KOPT-K1 (cell line): ENCODE data around the gene GOLIM4.

Experiments
- H3K27ac ChIP-seq: fragments of 200-600 bp; sonication (generic); 2 replicates; pipeline ENCODE4 v1.5.1; 2016; ENCODE audit warnings: antibody characterized with exemption, mild to moderate bottlenecking, low read depth, low read length; ENCODE audit not compliant: poor library complexity, severe bottlenecking
- H3K36me3 ChIP-seq: fragments of 200-600 bp; sonication (generic); 2 replicates; pipeline ENCODE4 v1.5.1; 2017; ENCODE audit warnings: antibody characterized with exemption, mild to moderate bottlenecking, low read length, moderate library complexity; ENCODE audit not compliant: insufficient read depth
- H3K9me3 ChIP-seq: fragments of 200-600 bp; sonication (generic); 2 replicates; pipeline ENCODE4 v1.5.1; 2017; ENCODE audit warnings: antibody characterized with exemption, low read length, mild to moderate bottlenecking; ENCODE audit not compliant: insufficient read depth, poor library complexity, severe bottlenecking

The GOLIM4 gene

GRCh38 chr3:168049367-168049974, 46.3 kb downstream of the GOLIM4 start:
- no peaks in the 10 kb centered on the region for H3K9me3 ChIP-seq
- no peaks in the 10 kb centered on the region for H3K36me3 ChIP-seq
- H3K27ac ChIP-seq = no peak overlapping the region

DNA sequence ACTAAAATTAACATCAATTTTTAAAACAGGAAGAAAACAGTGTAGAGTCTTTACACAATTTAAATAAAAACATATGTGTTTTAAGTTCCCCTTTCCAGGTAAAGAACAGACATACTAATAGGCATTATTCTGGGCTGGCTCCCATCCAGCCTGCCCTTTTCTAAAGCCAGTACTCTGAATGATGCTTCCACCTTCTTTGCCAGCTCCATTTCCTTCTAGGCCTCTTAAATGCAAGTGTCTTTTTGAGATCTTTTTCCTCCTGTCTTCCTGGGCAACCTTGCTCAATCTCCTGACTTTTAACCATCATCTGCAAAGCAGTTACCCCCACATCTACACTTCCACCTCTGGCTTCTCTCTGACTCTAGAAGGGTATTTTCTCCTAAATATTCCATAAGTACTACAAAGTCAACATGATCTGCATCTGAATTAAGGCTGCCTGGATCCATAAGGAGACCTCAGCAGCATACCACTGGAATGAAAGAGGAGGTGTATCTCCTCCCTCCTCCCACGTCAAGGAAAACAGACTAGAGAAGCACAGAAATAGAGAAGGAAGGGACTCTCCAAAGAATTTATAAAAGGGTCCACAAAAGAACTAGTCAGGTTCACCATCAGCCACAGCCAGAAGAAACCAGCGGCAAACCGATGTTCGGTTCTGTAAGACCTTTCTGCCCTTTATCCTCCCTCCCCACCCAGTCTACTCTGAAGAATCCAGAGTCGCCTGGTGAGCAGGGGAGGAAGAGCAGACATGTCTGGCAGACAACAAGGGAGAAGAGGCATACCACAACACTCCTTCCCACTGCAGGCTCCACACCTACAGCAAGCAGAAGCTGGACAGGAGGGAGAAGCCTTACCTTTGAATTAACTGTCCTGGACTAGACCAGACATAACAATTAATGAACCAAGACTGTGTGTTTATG, 47.1 kb downstream of the GOLIM4 start:
- Histone ChIP-seq H3K36me3 (no peaks in the 10 kb centered on the region), H3K9me3 (no peaks in the 10 kb centered on the region), H3K27ac (no peak overlapping the region)

DNA sequence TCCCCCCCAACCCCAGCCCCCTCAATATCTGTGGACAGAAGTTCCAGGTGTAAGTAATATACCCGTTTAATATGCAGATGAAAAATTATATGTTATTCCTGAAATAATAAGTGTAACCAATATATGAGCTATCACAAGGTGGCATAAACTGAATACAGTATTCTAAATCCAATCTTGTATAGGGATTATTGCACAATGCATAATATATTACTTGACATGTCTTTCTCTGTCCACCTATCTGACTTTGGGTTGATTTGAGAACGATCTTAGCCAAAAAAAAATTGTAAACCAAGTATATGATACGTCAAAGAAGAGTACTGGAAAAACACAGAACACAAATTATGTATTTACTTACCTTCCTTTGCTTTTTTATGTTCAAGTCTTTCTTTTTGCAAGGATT, 47.8 kb downstream of the GOLIM4 start:
- Histone ChIP-seq H3K9me3 (no peaks in the 10 kb centered on the region), H3K36me3 (no peaks in the 10 kb centered on the region), H3K27ac (no peak overlapping the region)

- H3K27ac ChIP-seq = no peak overlapping the region
- H3K36me3 ChIP-seq = no peaks in the 10 kb centered on the region
- no peaks in the 10 kb centered on the region for H3K9me3 ChIP-seq
These were observed 48.4 kb downstream of the GOLIM4 start for GRCh38 chr3:168047190-168047795.

DNA sequence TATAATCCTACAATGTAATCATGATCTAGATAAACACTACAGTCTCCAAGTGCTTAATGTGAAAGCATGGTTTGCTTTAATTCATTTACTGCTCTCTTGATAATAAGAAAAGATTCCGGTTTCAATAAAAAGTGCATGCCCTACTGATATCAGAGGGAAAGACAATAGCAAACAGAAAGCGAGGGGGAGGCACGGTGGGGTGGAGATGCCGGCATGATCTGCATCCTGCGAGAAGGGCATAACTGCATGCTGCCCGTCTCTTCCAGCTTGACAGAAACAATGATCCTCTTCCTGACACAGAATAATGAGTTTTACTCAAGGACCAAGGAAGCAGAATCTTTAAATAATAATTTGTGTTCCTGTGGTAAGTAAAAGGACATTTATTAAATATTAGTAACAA, 51.7 kb downstream of the GOLIM4 start:
- no peaks in the 10 kb centered on the region for H3K36me3 ChIP-seq
- no peaks in the 10 kb centered on the region for H3K9me3 ChIP-seq
- no peak overlapping the region for H3K27ac ChIP-seq

DNA sequence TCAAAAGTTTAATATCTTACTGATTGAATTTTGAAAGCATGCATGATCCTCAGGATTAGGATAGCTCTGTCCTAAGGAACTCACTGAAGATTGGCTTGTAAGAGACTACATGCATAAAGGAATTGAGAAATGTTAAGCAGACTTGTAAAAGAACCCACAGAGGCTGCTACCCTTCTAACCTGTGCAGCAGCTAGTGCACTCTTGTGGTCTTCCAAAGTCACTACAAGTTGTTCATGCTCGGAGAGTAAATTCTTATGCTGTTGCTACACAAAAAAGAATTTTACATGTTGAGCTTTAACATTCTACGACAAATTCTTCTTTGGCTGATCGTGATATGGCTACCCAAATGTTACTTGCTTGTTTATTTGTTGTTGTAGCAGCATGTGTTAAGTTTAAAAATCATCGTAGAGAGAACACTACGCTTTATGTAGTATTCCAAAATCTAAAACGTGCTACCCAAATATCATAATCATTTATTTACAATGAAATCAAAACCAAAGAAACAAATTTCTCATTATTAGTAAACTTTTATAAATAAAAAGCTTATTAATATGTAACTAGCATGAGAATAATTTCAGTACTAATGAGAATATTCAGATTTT, 55.0 kb downstream of the GOLIM4 start:
- Histone ChIP-seq H3K9me3 (no peaks in the 10 kb centered on the region), H3K36me3 (no peaks in the 10 kb centered on the region)

DNA sequence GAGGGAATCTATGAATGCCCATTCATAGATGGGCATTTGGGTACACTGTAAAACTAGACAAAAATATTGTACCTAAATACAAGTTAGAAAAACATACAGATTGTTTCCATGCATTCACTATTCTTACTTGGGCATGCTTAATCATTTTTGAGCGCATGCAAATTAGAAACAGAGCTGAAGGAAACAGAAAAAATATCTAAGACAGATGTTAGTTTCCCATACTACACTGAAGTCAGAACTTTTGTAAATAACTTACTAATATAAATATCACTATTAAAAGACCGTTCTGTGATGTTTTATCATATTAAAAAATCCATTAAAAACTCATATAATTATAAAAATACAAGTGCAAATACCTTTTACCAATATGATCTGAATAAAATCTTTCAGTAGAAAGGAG, 58.7 kb downstream of the GOLIM4 start:
- Histone ChIP-seq H3K9me3 (no peaks in the 10 kb centered on the region), H3K27ac (no peak overlapping the region), H3K36me3 (no peaks in the 10 kb centered on the region)

More for the DNA sequence above, 55.0 kb downstream of the GOLIM4 start:
- no peak overlapping the region for H3K27ac ChIP-seq

GRCh38 chr3:168036619-168037018, 59.1 kb downstream of the GOLIM4 start:
- Histone ChIP-seq H3K36me3 (no peaks in the 10 kb centered on the region), H3K27ac (no peak overlapping the region), H3K9me3 (no peaks in the 10 kb centered on the region)

DNA sequence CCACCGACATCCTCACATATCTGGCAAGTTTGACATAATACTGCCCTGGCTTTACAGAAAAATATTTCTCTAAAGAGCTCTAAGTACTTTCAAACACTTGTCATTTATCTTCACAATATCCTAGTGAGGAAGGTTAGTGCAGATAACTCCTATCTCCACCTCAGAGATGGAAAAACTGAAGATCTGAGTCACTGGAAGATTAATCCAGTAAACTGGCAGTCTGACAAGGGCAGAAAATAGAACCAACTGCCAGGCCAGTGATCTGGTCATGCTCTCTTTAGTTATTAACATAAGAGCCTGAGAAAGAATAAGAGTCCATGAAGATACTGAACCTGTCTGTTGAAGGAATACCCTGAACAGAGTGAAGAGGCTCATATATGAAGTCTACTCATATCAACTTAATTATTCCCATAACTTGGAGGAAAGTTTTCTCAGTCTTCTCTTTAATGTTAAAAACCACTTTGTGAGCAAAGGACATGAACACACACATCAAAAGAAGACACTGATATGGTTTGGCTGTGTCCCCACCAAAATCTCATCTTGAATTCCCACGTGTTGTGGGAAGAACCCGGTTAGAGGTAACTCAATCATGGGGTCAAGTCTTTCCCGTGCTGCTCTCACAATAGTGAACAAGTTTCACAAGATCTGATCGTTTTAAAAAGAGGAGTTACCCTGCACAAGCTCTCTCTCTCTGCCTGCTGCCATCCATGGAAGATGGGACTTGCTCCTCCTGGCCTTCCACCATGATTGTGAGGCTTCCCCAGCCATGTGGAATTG, 61.4 kb downstream of the GOLIM4 start:
- Histone ChIP-seq H3K27ac (no peak overlapping the region), H3K36me3 (no peaks in the 10 kb centered on the region), H3K9me3 (no peaks in the 10 kb centered on the region)

- no peak overlapping the region for H3K27ac ChIP-seq
- no peaks in the 10 kb centered on the region for H3K36me3 ChIP-seq
- H3K9me3 ChIP-seq = no peaks in the 10 kb centered on the region
These were observed 65.1 kb downstream of the GOLIM4 start for GRCh38 chr3:168030577-168030976.

DNA sequence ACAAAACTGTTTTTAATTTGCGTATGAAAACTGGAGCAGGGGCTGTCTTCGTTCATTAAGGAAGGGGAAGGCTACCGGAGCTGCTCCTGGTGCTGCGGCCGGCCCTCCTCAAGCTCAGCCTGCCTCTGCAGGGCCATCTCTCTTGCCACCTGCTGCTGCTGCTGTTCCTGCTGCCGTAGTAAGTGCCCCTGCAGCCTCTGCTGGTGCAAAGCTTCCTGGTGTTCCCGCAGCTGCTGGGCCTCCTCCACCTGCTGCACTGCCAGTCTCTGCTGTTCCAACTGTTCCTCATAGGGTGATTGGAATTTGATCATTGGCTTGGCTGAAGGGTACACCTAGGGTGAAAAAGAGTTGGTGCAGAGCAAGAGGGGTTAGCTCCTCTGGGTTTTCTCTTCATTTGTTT, 66.0 kb downstream of the GOLIM4 start:
- no peaks in the 10 kb centered on the region for H3K36me3 ChIP-seq
- H3K9me3 ChIP-seq = no peaks in the 10 kb centered on the region
- H3K27ac ChIP-seq = no peak overlapping the region

GRCh38 chr3:168028086-168028485, 67.6 kb downstream of the GOLIM4 start:
- Histone ChIP-seq H3K27ac (no peak overlapping the region), H3K9me3 (no peaks in the 10 kb centered on the region), H3K36me3 (no peaks in the 10 kb centered on the region)

DNA sequence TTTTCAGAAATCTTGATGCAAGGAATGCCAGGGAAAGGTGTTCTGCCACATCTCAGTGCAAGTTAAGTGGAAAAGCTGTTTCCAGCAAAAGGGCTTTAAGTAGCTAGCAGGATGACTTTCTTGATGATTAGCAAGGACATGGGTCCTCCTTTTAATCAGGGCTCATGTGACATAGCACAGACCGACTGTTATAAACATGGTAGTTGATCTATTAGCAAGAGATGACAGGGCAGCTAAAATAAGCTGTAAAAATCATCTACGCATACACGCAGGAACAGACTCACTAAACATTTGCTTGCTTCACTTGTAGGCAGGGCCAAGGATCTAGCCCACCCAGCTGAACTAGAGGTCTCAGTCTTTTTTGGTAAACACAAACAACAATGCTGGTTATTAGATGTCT, 69.0 kb downstream of the GOLIM4 start:
- no peak overlapping the region for H3K27ac ChIP-seq
- H3K9me3 ChIP-seq = no peaks in the 10 kb centered on the region
- no peaks in the 10 kb centered on the region for H3K36me3 ChIP-seq

DNA sequence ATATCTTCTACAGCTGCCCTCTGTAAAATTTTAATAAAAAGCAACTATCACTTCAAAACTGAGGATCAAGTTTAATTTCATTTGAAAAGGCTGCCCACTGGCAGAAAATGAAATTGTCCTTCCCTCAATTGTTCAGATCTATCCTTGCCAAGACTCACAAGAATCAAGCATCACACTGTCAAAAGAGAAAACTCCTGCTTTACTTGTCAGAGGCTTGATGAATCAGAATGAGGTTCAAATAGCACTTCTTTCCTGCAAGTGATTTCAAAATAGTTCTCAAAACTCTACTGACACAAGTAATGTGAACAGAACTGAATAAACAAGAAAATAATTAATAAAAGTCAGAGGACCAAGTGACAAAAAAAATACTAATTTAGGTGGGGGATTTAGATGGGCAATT, 70.6 kb downstream of the GOLIM4 start:
- Histone ChIP-seq H3K27ac (no peak overlapping the region), H3K36me3 (no peaks in the 10 kb centered on the region), H3K9me3 (no peaks in the 10 kb centered on the region)

- Histone ChIP-seq H3K9me3 (no peaks in the 10 kb centered on the region), H3K36me3 (no peaks in the 10 kb centered on the region), H3K27ac (no peak overlapping the region)
These were observed 71.2 kb downstream of the GOLIM4 start for GRCh38 chr3:168024537-168024941.
